Mesenchymal stem cell (in vitro differentiated cells and primary cell): Measurements from ENCODE around the gene CETN2.

Source experiments
- DNase-seq: peaks from one replicate; pipeline ENCODE4 v3.0.0-alpha.2; 2013
- H2AFZ ChIP-seq: one replicate; pipeline ENCODE4 v1.6.1; 2013; ENCODE audit warnings: low read depth, mild to moderate bottlenecking, control low read depth, inconsistent platforms, low read length, moderate library complexity
- H2AK5ac ChIP-seq: 2 replicates; pipeline ENCODE4 v1.6.1; 2013; ENCODE audit warnings: low read length, moderate library complexity, mild to moderate bottlenecking, inconsistent platforms; ENCODE audit not compliant: severe bottlenecking
- H2BK120ac ChIP-seq: one replicate; pipeline ENCODE4 v1.6.1; 2013; ENCODE audit warnings: low read depth, mild to moderate bottlenecking, inconsistent platforms, low read length, moderate library complexity
- H2BK12ac ChIP-seq, 2 experiments: one replicate each; pipeline ENCODE4 v1.6.1; 2013; ENCODE audit warnings: inconsistent platforms in 2 of 2, low read length in 2 of 2, mild to moderate bottlenecking in 2 of 2, moderate library complexity in 2 of 2, control low read depth in 1 of 2
- H2BK15ac ChIP-seq: one replicate; pipeline ENCODE4 v1.6.1; 2013; ENCODE audit warnings: mild to moderate bottlenecking, low read depth, inconsistent platforms; ENCODE audit not compliant: poor library complexity, severe bottlenecking
- H2BK5ac ChIP-seq: 2 replicates; pipeline ENCODE4 v1.6.1; 2013; ENCODE audit warnings: low read depth, mild to moderate bottlenecking, low read length, control low read depth, inconsistent platforms; ENCODE audit not compliant: poor library complexity, severe bottlenecking
- H3K14ac ChIP-seq, 2 experiments: one replicate each; pipeline ENCODE4 v1.6.1; 2013; ENCODE audit warnings: inconsistent platforms in 2 of 2, low read length in 2 of 2, control low read depth in 1 of 2, mild to moderate bottlenecking in 1 of 2, moderate library complexity in 1 of 2
- H3K18ac ChIP-seq, 2 experiments: one replicate each; pipeline ENCODE4 v1.6.1; 2013; ENCODE audit warnings: inconsistent platforms in 2 of 2, low read length in 2 of 2, control low read depth in 1 of 2, low read depth in 1 of 2, mild to moderate bottlenecking in 1 of 2
- H3K23ac ChIP-seq, 2 experiments: one replicate each; pipeline ENCODE4 v1.6.1; 2013; ENCODE audit warnings: inconsistent platforms in 2 of 2, low read length in 2 of 2, mild to moderate bottlenecking in 2 of 2, moderate library complexity in 2 of 2, control low read depth in 1 of 2
- H3K27ac ChIP-seq: 2 replicates; pipeline ENCODE4 v1.5.1; 2013; ENCODE audit warnings: mild to moderate bottlenecking, moderate library complexity, low read length, control low read depth, inconsistent platforms; ENCODE audit not compliant: poor library complexity, severe bottlenecking
- H3K27me3 ChIP-seq, 2 experiments: 2 replicates each; pipeline versions ENCODE4 v1.6.1 to v1.7.0; 2013; ENCODE audit warnings: low read length in 2 of 2, mild to moderate bottlenecking in 2 of 2, moderate library complexity in 2 of 2, control low read depth in 1 of 2, inconsistent platforms in 1 of 2; ENCODE audit not compliant: control insufficient read depth in 1 of 2, insufficient read depth in 1 of 2
- H3K36me3 ChIP-seq, 2 experiments: 2 replicates each; pipeline versions ENCODE4 v1.6.1 to v1.7.0; 2013; ENCODE audit warnings: low read length in 2 of 2, control low read depth in 1 of 2, inconsistent platforms in 1 of 2, low read depth in 1 of 2, mild to moderate bottlenecking in 1 of 2; ENCODE audit not compliant: insufficient read depth in 2 of 2, control insufficient read depth in 1 of 2
- H3K4ac ChIP-seq, 2 experiments: one replicate each; pipeline ENCODE4 v1.6.1; 2013; ENCODE audit warnings: inconsistent platforms in 2 of 2, low read length in 2 of 2, mild to moderate bottlenecking in 2 of 2, moderate library complexity in 2 of 2, control low read depth in 1 of 2, low read depth in 1 of 2
- H3K4me1 ChIP-seq: 2 replicates; pipeline ENCODE4 v1.6.1; 2013; ENCODE audit warnings: low read depth, low read length, control low read depth; ENCODE audit not compliant: control insufficient read depth, insufficient read depth
- H3K4me2 ChIP-seq: 2 replicates; pipeline ENCODE4 v1.6.1; 2013; ENCODE audit warnings: low read length, mild to moderate bottlenecking, inconsistent platforms; ENCODE audit not compliant: poor library complexity, severe bottlenecking
- H3K4me3 ChIP-seq, 2 experiments: 2 replicates each; pipeline versions ENCODE4 v1.5.1 to v1.7.0; 2013; ENCODE audit warnings: low read length in 2 of 2, mild to moderate bottlenecking in 2 of 2, control low read depth in 1 of 2, low read depth in 1 of 2; ENCODE audit not compliant: insufficient read depth in 1 of 2
- H3K79me1 ChIP-seq: replicated peaks from 2 replicates; pipeline ENCODE4 v1.6.1; 2013; ENCODE audit warnings: mild to moderate bottlenecking, control low read depth, low read length, inconsistent platforms; ENCODE audit not compliant: poor library complexity, severe bottlenecking
- H3K9ac ChIP-seq: 2 replicates; pipeline ENCODE4 v1.7.0; 2013; ENCODE audit warnings: mild to moderate bottlenecking, low read length, moderate library complexity
- H3K9me3 ChIP-seq: 2 replicates; pipeline ENCODE4 v1.7.0; 2013; ENCODE audit warnings: mild to moderate bottlenecking, low read length; ENCODE audit not compliant: control insufficient read depth
- H4K8ac ChIP-seq: one replicate; pipeline ENCODE4 v1.6.1; 2013; ENCODE audit warnings: inconsistent platforms, mild to moderate bottlenecking, low read length, moderate library complexity
- H4K91ac ChIP-seq: one replicate; pipeline ENCODE4 v1.6.1; 2013; ENCODE audit warnings: mild to moderate bottlenecking, low read length, inconsistent platforms
- WGBS: methylation state at CpG from one replicate; pipeline ENCODE4 v1.1.7; 2013; ENCODE audit warnings: mixed read lengths; 5-methylcytosine and 5-hydroxymethylcytosine counted together

CETN2 gene

GRCh38 chrX:152873361-152873760, 42.8 kb upstream of the CETN2 start:
- Histone ChIP-seq H3K14ac (no peak overlapping the region), H2BK5ac (no peak overlapping the region), H3K4me1 (no peaks in the 10 kb centered on the region), H3K4me2 (no peak overlapping the region), H4K8ac (no peak overlapping the region), H3K36me3 (peaks cover 25 to 30% of the 10 kb centered on the region in 2 experiments), H2BK120ac (no peak overlapping the region), H3K27ac (no peak overlapping the region), H3K4ac (no peak overlapping the region), H3K23ac (no peak overlapping the region), H2BK15ac (no peak overlapping the region), H3K79me1 (no peaks in the 10 kb centered on the region), H3K9ac (no peak overlapping the region), H3K27me3 (peaks cover 0 to 40% of the 10 kb centered on the region in 2 experiments), H4K91ac (no peak overlapping the region), H3K4me3 (no peak overlapping the region), H3K18ac (no peak overlapping the region), H2AFZ (no peak overlapping the region), H2AK5ac (no peak overlapping the region), H3K9me3 (peaks cover 14% of the 10 kb centered on the region), H2BK12ac (no peak overlapping the region)
- WGBS: 87% methylated on average over 1 of the region's 2 CpGs
- no peak for DNase-seq

- Histone ChIP-seq H3K4me3 (no peak overlapping the region), H3K27me3 (peaks cover 0 to 35% of the 10 kb centered on the region in 2 experiments), H2BK15ac (no peak overlapping the region), H4K91ac (no peak overlapping the region), H2BK5ac (no peak overlapping the region), H3K4ac (no peak overlapping the region), H4K8ac (no peak overlapping the region), H3K23ac (no peak overlapping the region), H2AK5ac (no peak overlapping the region), H3K9ac (no peak overlapping the region), H2BK12ac (no peak overlapping the region), H3K27ac (no peak overlapping the region), H2AFZ (no peak overlapping the region), H2BK120ac (no peak overlapping the region), H3K9me3 (peaks cover 17% of the 10 kb centered on the region), H3K14ac (no peak overlapping the region), H3K4me1 (no peaks in the 10 kb centered on the region), H3K79me1 (no peaks in the 10 kb centered on the region), H3K4me2 (no peak overlapping the region), H3K36me3 (peaks cover 30 to 34% of the 10 kb centered on the region in 2 experiments), H3K18ac (no peak overlapping the region)
- DNase-seq: no peak
- 92% methylated on average over 1 of the region's 2 CpGs for WGBS
These were observed 42.0 kb upstream of the CETN2 start for GRCh38 chrX:152872522-152872921.

GRCh38 chrX:152871260-152871659, 40.7 kb upstream of the CETN2 start:
- Histone ChIP-seq H3K4me1 (no peaks in the 10 kb centered on the region), H2BK120ac (no peak overlapping the region), H3K4me3 (no peak overlapping the region), H2BK5ac (no peak overlapping the region), H3K4ac (no peak overlapping the region), H3K9ac (no peak overlapping the region), H3K36me3 (peaks cover 43 to 45% of the 10 kb centered on the region in 2 experiments), H2BK12ac (no peak overlapping the region), H3K9me3 (peaks cover 13% of the 10 kb centered on the region), H3K79me1 (no peaks in the 10 kb centered on the region), H3K18ac (no peak overlapping the region), H4K8ac (no peak overlapping the region), H2AK5ac (no peak overlapping the region), H2BK15ac (no peak overlapping the region), H4K91ac (no peak overlapping the region), H3K4me2 (no peak overlapping the region), H3K27ac (no peak overlapping the region), H3K14ac (no peak overlapping the region), H3K27me3 (peaks cover 0 to 22% of the 10 kb centered on the region in 2 experiments), H3K23ac (no peak overlapping the region), H2AFZ (no peak overlapping the region)
- 90% methylated on average over 9 of the region's 9 CpGs for WGBS
- DNase-seq: no peak

DNA sequence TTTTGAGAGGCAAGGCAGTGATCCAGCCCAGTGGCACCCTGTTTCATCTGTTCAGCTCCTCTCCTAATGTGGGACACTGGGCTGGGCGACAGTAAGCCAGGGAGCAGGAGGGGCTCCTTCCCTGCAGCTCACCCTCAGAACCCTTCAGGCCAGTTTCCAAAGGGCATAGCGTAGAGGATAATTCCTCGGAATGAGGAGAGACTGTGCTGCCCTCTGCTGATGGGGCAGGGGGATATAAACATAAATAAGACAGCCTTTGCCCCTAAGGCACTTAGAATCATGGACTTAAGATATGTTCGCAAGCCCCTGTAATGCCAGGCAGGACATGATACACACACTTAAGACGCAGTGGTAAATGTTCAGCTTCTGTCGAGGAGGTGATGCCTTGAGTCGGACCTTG, 39.4 kb upstream of the CETN2 start:
- H3K9me3 ChIP-seq: peaks cover 13% of the 10 kb centered on the region
- no peak overlapping the region for H2BK12ac ChIP-seq
- H2AFZ ChIP-seq: no peak overlapping the region
- peaks cover 0 to 9% of the 10 kb centered on the region in 2 experiments for H3K27me3 ChIP-seq
- H3K9ac ChIP-seq: no peak overlapping the region
- no peak overlapping the region for H2BK5ac ChIP-seq
- H3K4me2 ChIP-seq: no peak overlapping the region
- H2BK15ac ChIP-seq: no peak overlapping the region
- H2BK120ac ChIP-seq: no peak overlapping the region
- no peaks in the 10 kb centered on the region for H3K4me1 ChIP-seq
- no peak overlapping the region for H3K27ac ChIP-seq
- H3K18ac ChIP-seq: no peak overlapping the region
- H3K23ac ChIP-seq: no peak overlapping the region
- no peak overlapping the region for H3K4me3 ChIP-seq
- no peak for DNase-seq
- WGBS: 99% methylated on average over 7 of the region's 7 CpGs
- H3K36me3 ChIP-seq: peaks cover 52 to 58% of the 10 kb centered on the region in 2 experiments
- H3K4ac ChIP-seq: no peak overlapping the region
- no peak overlapping the region for H4K8ac ChIP-seq
- H2AK5ac ChIP-seq: no peak overlapping the region
- no peak overlapping the region for H3K14ac ChIP-seq
- no peaks in the 10 kb centered on the region for H3K79me1 ChIP-seq
- H4K91ac ChIP-seq: no peak overlapping the region
